Epidermal melanocyte (primary cell): ENCODE measurements around the gene RASGEF1C.

ENCODE experiments used
- DNase-seq: peaks from one replicate; pipeline ENCODE4 v3.0.0; 2011; ENCODE audit warnings: low spot score; ENCODE audit not compliant: insufficient read length

RASGEF1C gene

DNA sequence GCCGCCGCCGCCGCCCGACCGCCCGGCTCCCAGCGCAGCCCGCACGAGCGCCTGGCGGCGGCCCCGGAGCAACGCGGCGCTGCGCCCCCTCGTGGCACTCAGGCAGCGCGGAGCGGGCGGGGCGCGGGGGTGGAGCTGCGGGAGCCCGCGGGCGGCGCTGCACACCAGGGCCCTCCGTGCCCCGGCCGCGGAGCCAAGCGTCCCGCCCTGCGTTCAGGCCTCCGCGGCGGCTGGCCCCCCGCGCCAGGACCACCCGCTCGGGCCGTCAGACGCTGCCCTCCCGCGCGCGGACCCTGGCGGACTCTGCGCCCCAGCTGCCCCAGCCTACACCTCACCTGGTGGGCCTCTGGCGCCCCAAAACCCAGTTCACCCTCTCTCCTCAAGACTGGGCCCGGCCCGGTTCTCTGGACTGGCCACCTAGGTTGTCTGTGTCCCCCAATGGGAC lies at the start of gene RASGEF1C:
Gene RASGEF1C, minus strand, starts transcription at position 75 of the 445 bp plus-strand sequence. CDS start 71,159 bp downstream, outside the sequence.
- peak; percentile 63 for DNase-seq

DNA sequence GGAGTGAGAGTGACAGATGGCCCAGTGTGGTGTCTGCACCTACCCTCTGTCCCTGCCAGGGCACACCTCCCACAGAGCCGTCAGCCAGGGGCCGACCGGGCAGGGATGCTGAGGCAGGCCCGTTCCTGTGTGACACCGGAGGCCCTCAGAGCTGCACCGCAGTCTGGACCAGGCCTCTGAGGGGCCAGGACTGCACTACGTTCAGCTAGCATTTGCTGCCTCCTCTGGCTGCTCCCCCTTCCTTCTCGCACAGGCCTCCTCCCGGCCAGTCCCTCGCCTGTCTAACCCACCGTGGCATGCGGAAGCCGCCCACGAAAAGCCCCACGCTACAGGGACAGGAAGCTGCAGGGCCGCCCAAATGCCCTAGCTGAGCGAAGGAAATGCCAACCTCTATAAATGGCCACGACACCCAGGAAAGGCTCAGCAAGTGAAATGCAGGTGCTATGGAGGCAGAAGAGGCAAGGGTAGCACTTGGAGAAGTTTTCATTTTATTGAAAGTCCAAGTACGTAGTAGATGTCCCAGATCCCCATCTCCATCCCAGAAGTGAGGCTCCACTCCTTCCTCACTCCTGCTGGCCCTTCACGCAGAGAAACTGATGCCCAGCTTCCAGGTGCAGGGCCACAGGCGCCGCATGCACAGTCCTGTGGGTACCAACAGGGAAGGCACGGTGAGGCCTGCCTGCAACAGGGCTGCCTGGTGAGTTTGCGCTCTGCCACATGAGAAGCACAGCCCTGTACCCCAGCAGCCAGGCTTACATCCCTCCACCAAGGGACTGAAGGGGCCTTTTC lies 44.2 kb upstream of the RASGEF1C start:
- no peak for DNase-seq

DNA sequence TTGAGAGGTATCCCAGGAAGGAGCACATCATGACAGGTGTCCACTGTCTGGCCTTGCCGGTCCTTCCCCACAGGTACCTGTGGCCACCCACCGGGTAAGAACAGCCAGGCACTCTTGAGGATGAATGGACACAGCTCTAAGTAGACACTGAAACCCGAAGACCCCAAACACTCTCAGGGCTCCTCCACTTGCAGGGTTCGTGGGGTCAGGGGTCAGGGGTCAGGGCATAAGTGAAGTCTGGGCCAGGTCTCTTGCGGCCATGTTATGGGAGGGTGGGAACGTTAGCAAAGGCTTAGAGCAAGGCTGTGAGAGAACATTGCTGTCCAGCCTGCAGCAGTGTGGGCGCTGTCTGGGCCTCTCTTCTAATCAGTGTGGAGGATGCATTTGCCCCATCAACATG lies 42.9 kb upstream of the RASGEF1C start:
- no peak for DNase-seq

DNA sequence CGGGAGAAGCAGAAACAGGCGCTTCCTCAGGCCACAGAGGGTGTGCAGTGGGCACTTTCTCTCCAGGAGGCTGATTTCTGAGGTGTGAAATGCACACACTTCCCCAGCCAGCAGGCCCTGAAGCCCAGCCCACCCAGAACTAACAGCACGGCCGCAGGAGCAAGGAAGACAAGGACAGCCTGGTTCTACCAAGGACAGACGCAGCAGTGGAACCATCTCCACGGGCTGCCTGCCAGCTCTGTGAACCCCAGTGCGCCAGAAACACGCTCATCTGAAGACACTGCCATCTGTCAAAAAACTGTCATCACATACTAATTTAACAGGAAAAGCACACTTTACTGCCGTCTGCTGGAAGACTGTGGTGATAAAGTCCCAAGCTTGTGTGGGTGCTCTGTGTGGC lies 42.1 kb upstream of the RASGEF1C start:
- no peak for DNase-seq

DNA sequence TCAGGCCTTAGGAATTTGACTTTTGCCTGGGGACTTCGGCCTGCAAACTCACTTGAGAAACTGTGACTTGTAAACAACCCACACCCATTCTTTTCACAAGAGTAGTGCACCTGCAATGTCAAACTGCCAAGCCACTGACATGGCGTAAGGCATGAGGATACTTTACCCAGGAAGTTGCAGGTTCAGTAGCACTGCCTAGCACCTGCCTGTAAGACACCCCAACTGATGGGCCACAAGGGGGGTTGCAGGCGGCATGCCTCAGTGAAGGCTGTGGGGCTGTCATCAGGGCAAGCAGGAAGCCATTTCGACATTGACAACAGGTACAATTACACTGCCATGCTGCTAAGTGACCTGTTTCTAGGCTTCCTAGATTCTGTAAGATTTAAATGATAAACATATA lies 41.3 kb upstream of the RASGEF1C start:
- no peak for DNase-seq

DNA sequence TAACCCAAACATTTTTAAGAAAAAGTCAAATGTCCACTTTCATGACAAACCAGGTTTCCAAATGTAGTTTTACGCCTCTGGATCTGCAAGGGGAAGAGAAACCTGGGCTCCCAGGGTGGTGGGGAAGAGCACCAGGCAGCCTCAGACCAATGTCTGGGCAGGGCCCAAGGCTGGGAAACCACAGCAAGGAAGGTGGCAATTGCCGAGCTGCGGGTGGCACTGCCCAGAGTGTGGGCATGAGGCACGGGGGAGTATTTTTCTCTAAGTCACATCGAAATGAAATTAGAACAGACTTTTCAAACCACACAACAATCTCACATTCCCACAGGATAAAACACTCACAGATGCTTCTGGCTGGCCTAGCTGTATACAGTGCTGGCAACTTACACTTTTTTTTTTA lies 32.6 kb upstream of the RASGEF1C start:
- no peak for DNase-seq

DNA sequence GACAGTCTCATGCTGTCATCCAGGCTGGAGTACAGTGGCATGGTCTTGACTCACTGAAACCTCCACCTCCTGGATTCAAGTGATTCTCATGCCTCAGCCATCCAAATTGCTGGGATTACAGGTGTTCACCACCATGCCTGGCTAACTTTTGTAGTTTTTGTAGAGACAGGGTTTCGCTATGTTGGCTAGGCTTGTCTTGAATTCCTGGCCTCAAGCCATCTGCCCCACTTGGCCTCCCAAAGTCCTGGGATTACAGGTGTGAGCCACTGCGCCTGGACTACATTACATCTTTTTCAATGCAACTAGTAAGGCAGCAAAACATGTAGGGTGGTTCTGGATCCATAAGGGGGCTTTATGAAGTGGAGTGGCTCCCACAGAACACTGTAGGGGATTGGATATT lies 29.6 kb upstream of the RASGEF1C start:
- no peak for DNase-seq

DNA sequence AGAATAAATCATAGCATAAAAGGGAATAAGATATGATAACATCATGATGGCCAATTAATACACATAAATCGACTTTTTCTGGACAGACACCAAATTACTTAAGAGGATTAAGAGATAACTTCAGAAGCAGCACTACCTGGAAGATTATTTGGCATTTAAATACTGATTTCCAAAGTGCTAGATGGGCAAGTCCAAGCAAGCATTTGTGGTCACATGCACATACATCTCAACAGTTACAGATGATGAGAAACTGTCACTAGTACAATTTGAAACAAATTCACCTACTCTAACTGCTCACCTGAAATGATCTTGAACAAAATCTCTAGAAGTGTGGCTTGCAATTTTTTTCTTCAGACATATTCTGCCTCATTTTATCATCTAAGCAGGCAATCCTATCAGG lies 26.8 kb upstream of the RASGEF1C start:
- DNase-seq: no peak

DNA sequence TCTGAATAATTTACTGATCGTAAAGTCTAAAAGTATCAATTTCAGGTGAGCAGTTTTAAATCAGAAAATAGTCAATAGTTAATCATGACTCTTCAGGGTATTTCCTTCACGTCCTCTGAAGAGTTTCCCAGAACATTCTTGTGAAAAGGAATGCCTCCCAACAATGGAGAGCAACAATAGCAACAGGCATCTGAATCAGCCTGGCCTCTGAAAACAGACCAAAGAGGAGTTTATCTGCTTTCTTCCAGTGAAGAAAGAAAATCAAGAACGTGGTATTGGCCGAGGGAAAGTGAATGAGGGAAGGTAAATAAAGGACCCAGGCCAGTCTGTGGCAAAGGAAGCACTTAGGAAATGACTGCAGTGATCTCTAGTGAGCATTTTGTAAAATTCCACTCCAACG lies 26.1 kb upstream of the RASGEF1C start:
- DNase-seq: no peak

DNA sequence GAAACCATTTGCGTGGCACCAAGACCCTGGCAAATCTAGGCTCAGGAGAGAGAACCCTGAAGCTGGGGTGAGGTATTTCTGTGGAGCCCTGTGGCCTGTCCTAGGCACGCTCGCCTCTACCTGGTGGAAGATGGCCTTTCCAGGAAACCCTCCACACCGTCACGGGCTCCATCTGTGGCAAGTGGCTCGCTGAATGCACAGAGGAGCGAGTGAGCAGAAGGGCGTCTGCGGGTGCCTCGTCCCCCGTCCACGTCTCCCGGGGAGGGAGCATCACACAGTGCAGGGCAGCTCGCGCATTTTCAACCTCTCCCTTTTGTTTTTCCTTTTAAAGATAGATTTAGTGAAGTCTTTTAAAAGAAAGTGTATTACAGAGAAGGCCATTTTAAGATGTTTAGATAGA lies 25.3 kb upstream of the RASGEF1C start:
- DNase-seq: no peak

DNA sequence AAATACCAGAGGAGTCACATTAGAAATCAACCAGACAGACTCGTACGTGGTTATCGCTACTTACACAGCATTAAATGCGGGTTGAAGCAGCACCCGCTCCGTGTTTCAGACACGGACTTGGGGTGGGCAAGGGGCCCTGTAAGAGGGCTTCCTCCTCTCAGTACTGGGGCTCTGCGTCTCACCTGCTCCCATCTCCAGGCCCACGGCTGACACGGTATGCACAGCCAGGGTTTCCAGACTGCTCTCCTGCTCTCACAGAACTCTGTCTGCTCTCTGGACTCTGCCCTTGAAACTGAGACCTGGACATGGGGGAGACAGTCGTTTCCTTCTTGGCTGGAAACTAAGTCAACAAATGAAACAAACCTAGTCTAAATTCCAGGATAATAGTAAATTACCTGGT lies 24.7 kb upstream of the RASGEF1C start:
- no peak for DNase-seq

DNA sequence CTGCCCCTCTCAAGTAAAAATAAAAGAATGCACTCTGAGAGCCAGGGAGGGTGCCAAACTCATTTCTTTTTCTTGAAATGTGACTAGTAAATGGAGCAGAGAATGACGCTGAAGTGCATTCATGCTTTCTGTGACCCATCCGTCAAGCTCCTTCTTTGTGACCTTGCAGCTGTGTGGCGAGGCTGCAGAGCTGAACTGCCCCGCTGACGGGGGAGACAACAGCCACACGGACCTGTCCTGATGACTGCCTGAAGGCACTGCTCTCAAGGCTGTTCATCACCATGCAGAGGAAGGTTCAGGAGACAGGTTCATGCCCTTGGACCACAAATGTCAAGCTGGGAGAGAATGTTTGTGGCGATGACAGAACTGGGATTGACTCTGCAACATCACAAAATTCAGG lies 21.0 kb upstream of the RASGEF1C start:
- DNase-seq: no peak

DNA sequence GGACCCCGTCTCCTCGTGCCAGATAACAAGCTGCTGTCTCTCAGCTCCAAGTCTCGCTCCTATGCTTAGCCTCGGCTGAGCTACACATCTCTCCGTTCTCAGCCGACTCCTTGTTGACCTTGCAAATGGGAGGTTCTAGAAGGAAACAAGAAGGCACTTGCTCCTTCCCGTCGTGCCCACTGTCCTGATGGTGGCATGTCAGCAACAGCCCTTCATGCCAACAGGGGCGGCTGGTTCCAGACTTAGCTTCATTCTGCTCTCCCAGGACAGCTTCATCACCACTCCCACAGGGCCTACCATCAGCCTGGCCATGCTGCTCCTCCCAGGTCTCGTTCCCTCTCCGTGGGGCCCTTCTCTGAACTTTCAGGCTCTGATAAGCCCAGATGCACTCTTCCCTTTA lies 13.0 kb upstream of the RASGEF1C start:
- no peak for DNase-seq

DNA sequence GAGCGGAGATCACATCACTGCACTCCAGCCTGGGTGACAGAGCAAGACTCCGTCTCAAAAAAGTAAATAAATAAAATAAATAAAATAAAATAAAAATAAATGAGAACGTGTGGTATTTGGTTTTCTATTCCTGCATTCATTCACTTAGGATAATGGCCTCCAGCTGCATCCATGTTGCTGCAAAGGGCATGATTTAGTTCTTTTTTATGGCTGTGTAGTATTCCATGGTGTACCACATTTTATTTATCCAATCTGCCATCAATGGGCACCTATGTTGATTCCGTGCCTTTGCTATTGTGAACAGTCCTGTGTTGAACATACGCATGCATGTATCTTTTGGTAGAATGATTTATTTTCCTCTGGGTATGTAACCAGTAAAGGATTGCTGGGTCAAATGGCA lies 8.8 kb upstream of the RASGEF1C start:
- DNase-seq: no peak

DNA sequence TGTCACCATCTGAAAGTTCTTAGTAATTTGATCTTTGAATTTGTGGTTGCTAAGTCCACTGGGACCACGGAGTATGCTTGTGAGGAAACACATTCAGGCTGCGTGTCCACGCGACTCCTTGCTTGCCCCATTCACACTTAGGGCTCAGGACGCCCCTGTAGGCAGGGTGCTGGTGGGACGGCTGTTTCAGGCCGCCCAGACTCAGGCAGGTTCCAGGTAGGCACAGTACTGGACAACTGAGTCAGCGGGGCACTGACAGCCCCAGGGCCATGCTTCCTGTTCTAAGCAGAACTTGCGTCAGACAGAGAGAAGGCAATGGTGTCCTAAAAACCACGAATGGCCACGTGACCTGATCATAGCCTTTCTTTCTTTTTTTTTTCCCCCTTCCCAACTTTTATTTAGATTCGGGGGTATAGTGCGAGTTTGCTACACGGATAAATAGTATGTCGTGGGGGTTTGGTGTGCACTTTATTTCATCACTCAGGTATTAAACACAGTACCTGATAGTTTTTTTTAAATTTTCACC lies 7.7 kb upstream of the RASGEF1C start:
- DNase-seq: no peak

DNA sequence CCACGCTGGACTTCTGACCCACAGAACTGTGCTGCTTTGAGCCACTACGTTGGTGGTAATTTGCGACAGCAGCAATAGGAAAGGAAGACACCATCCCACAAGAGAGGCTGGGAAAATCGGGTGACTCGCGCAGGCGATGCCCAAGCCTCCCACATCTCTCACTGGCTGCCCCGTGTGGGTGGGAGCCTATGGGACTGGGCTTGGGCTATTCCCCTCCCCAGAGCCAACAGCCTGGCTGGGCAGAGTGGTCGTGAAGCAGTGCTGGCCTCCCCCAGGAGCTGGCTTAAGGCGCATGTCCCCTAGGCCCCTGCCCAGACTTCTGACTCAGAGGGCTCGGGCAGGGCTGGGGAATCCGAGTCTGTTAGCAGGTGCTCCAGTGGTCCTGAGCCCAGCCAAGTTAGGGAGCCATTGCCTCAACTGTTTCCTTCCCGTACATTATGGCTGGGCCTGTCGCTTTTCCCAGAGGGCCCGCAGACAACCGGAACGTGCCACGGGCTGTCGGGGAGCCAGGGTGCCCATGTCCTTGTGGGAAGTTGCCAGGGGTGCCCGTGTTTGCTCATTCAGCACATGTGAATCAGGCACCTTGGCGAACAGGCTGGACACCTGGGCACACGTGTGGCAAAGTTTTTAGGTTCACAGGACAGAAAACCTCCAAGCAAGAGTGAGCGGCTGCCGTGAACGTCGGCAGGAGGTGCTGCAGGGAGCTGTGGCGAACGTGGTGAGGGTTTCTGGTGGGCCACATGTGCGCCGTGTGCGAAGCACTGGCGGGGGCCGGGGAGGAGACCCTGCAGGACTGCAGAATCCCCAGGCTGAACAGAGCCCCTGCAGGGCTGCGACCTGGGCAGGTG lies 7.0 kb upstream of the RASGEF1C start:
- DNase-seq: no peak

DNA sequence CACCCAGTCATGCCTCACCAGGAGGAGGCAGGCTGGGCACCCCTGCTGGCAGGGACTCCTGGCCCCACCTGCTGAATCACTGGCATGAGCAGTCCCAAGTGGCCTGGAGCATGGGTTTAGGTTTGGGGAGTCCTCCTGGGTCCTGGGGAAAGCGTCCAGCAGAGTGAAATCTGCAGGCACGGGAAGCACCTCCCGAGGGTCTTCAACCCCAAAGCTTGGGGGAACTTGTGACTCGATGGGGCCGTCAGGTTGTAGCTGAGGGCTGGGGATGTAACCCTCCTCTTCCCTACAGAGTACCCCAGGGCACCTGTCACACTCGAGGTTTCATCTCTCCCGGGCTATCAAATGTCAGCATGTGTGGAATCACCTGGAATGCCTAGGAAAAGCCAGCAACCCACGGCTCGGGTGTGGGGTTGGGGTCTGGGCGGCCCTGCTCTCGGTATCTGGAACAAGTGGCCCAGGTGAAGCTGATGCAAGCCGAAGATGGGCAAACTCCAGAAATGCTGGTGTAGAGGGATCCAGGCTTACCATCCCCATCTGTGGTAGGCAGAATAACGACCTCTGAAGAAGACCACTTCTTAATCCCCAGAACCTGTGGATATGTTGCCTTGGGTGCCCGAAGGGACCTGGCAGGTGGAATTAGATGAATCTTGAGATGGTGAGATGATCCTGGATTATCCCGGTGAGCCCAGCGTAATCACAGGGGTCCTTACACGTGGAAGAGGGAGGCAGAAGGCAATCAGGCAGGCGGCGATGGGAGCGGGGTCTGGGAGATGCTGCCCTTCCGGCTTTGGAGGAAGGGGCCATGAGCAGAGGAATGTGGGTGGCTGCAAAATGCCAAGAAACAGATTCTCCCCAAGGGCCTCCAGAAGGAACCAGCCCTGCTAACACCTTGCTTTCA lies 6.1 kb upstream of the RASGEF1C start:
- no peak for DNase-seq

DNA sequence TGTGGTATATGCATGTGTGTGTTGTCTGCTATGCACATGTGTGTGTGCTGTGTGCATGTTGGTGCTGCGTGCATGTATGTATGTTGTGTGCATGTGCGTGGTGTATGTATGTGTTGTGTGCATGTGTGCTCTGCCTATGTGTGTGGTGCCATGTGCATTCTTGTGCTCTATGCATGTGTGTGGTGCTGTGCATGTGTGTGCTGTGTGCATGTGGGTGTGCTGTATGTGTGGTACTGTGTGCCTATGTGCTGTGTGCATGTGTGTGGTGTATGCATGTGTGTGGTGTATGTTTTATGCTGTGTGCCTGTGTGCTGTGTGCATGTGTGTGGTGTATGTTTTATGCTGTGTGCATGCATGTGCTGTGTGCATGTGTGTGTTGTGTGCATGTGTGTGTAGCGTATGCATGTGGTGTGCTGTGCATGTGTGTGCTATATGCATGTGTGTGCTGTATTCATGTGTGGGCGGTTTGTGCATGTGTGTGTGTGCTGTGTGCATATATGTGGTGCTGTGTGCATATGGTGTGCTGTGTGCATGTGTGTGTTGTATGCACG lies 4.7 kb upstream of the RASGEF1C start:
- no peak for DNase-seq

DNA sequence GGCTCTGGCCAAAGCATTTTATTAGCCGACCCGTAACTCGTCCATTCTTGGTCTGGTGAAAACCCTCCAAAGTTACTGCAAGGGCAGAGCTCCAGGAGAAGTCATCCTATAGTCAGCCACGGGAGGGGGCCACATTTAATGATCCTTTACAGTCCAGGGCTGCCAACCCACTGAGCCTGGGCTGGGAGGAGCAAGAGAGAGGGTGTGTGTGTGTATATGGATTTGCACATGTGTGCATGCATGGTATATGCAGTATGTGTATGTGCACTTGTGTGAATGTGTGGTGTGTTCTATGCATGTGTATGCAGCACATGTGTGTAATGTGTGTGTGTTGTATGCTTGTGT lies 4.2 kb upstream of the RASGEF1C start:
- no peak for DNase-seq

DNA sequence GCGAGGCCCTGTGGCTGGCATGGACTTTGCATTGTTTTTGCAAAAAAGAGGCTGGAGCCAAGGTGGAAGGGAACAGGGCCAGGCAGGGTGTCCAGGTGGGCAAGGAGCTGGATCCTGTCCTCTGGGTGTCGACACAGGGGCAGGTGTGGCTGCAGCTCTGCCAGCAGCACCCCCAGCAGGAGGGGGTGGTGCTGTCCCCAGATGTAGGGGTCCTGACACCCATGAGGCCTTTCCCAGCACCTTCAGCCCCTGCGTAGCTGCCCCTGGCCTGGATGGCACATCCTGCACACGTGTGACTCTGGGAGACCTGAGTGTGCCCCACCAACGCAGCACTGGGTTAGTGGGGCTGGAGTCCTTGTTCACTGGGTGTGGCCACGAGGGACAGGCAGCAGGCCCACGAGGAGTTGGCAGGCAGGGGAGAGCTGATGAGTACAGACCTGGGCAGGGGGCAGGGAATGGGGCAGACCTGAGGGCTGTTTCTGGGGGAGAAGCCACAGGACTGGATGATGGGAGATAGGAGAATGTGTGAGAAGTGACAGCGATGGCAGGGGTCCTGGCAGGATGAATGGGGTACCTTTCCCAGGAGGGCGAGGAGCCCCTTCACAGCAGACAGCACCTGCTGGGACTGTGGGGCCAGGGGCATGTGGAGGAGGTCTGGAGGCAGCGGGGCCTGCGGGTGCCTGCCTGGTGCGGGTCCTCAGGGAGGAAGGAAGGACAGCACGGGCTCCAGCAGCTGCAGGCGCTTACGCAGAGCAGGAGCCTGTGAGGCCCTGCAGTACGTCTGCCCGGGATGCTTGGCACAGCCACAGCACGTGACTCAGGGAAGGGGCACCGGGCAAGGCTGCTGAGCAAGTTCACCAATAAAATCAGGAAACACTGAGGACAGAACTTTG lies 3.6 kb upstream of the RASGEF1C start:
- no peak for DNase-seq
